Lower leg skin (tissue), 4 donors: ENCODE data around the gene PACS1. TPM values are rescaled to one million over a fixed set of nuclear protein-coding genes. Genes with fewer than 3 reads are reported as not detected.

Source experiments
- DNase-seq, 2 donors: peaks; one replicate each; pipeline ENCODE4 v3.0.0-alpha.2; 2019; ENCODE audit warnings: low spot score in 2 of 2
- H3K4me3 ChIP-seq: fragments of 200-600 bp; sonication (generic); 2 replicates; pipeline ENCODE4 v1.5.1; 2017; ENCODE audit warnings: mild to moderate bottlenecking, low read depth; ENCODE audit not compliant: poor library complexity, severe bottlenecking
- CTCF ChIP-seq, 3 donors: fragments of 450-650 bp; IDR thresholded peaks; one replicate each; pipeline ENCODE4 v1.5.1; 2016; ENCODE audit warnings: antibody characterized with exemption in 3 of 3, mild to moderate bottlenecking in 3 of 3, moderate library complexity in 2 of 3
- POLR2A ChIP-seq, 2 donors: fragments of 450-650 bp; IDR thresholded peaks; one replicate each; pipeline ENCODE4 v1.6.1; 2016 to 2017; ENCODE audit warnings: antibody characterized with exemption in 2 of 2, mild to moderate bottlenecking in 1 of 2, moderate library complexity in 1 of 2
- WGBS, 2 donors: methylation state at CpG; one replicate each; pipeline ENCODE4 v1.1.5; 2018; 5-methylcytosine and 5-hydroxymethylcytosine counted together
- intact Hi-C: fragments of 100-400 bp; cut with DNase I; formaldehyde crosslinking; loops from one replicate; pipeline ENCODE4 v1.15.0; 2023; ENCODE audit warnings: low total_unique reads
- total RNA-seq, 4 donors: library from RNA; depleted of rRNA; stranded (reverse); fragments of >200 nt; gene quantifications; one replicate each; pipeline ENCODE4 v1.1.0, GENCODE V29; 2016

The PACS1 gene
- total RNA-seq, 4 donors from 2014 or later: 26.7 to 41.1 (median 32.4) TPM

GRCh38 chr11:66239511-66239910, 169.4 kb downstream of the PACS1 start:
- DNase-seq: no peak
- WGBS, 2 donors: 79 to 84% methylated on average over 3 of the region's 3 CpGs
- intact Hi-C loops: no loop called here
- TF ChIP-seq POLR2A (IDR thresholded peaks at IDR 0.05) (no peak), CTCF (IDR thresholded peaks at IDR 0.05) (no peak)
- H3K4me3 ChIP-seq: no peak overlapping the region

- intact Hi-C loops: no loop called here
- H3K4me3 ChIP-seq: no peak overlapping the region
- no peak for DNase-seq
- no peak for TF ChIP-seq CTCF (IDR thresholded peaks at IDR 0.05)
- TF ChIP-seq POLR2A (IDR thresholded peaks at IDR 0.05): no peak
- WGBS, 2 donors: 89 to 90% methylated on average over 25 of the region's 25 CpGs
Observed at GRCh38 chr11:66239998-66240780, 170.1 kb downstream of the PACS1 start.

- TF ChIP-seq POLR2A (IDR thresholded peaks at IDR 0.05) (no peak), CTCF (IDR thresholded peaks at IDR 0.05) (no peak)
- no peak for DNase-seq
- no peak overlapping the region for H3K4me3 ChIP-seq
- WGBS, 2 donors: 86 to 93% methylated on average over 9 of the region's 9 CpGs
- intact Hi-C loops: no loop called here
Observed at GRCh38 chr11:66240781-66241136, 170.7 kb downstream of the PACS1 start.

- no peak overlapping the region for H3K4me3 ChIP-seq
- TF ChIP-seq POLR2A (IDR thresholded peaks at IDR 0.05) (no peak), CTCF (IDR thresholded peaks at IDR 0.05) (no peak)
- no peak for DNase-seq
- intact Hi-C loops: no loop called here
- WGBS, 2 donors: 85% methylated on average over 14 of the region's 14 CpGs
Observed at GRCh38 chr11:66242095-66242765, 172.2 kb downstream of the PACS1 start.

- no peak overlapping the region for H3K4me3 ChIP-seq
- intact Hi-C loops: no loop called here
- no peak for TF ChIP-seq CTCF (IDR thresholded peaks at IDR 0.05)
- no peak for TF ChIP-seq POLR2A (IDR thresholded peaks at IDR 0.05)
- DNase-seq: no peak
- 75 to 77% methylated on average over 13 of the region's 13 CpGs for WGBS, 2 donors
Observed at GRCh38 chr11:66243782-66244535, 173.9 kb downstream of the PACS1 start.
